ENCODE data around the gene GABRB3.

GRCh38 chr15:26565542-26565941 lies 207.3 kb downstream of the GABRB3 start:
- TF ChIP-seq CTCF (IDR thresholded peaks at IDR 0.05) (no peak), EZH2 (IDR thresholded peaks at IDR 0.05) (no peak)

Data from neural progenitor cell (in vitro differentiated cells).